Activated T-helper 1 cell treated with anti-CD3 and anti-CD28 coated beads, Interleukin-12 subunit alpha, Interleukin-12 subunit beta, Interleukin-2, Interleukin-4 antibody, amounts not matched to agents 30 ng/mL and 10 ng/mL and 1 ng/mL, durations not matched to agents 14 hours and 24 hours and 36 hours (primary cell): Measurements from ENCODE around the gene SUCLG2. TPM values are rescaled to one million over a fixed set of nuclear protein-coding genes. Genes with fewer than 3 reads are reported as not detected.

Experiments
- DNase-seq: peaks from one replicate; pipeline ENCODE4 v3.0.0; 2021; ENCODE audit warnings: low spot score
- H3K27ac Mint-ChIP-seq: one replicate; pipeline ENCODE4 v1.8.0; 2021; ENCODE audit warnings: mild to moderate bottlenecking, mixed read lengths
- H3K27me3 Mint-ChIP-seq: one replicate; pipeline ENCODE4 v1.8.0; 2022; ENCODE audit warnings: mild to moderate bottlenecking, moderate library complexity, mixed read lengths; ENCODE audit not compliant: insufficient read depth
- H3K36me3 Mint-ChIP-seq: one replicate; pipeline ENCODE4 v1.8.0; 2021; ENCODE audit warnings: low read depth, mixed read lengths
- H3K4me1 Mint-ChIP-seq: one replicate; pipeline ENCODE4 v1.8.0; 2021; ENCODE audit warnings: low read depth, mixed read lengths
- H3K4me3 Mint-ChIP-seq: one replicate; pipeline ENCODE4 v1.8.0; 2021; ENCODE audit warnings: mild to moderate bottlenecking, moderate library complexity, mixed read lengths
- H3K9me3 Mint-ChIP-seq: one replicate; pipeline ENCODE4 v1.8.0; 2021; ENCODE audit warnings: mixed read lengths
- intact Hi-C: fragments of 100-400 bp; cut with micrococcal nuclease; formaldehyde crosslinking; loops from one replicate; pipeline ENCODE4 v1.15.1; 2024
- total RNA-seq: library from RNA; stranded (reverse); gene quantifications from 2 replicates; pipeline ENCODE4 v1.2.3, GENCODE V29; 2022

The SUCLG2 gene
- total RNA-seq, 1 donor from 2014 or later = 30.3 TPM

DNA sequence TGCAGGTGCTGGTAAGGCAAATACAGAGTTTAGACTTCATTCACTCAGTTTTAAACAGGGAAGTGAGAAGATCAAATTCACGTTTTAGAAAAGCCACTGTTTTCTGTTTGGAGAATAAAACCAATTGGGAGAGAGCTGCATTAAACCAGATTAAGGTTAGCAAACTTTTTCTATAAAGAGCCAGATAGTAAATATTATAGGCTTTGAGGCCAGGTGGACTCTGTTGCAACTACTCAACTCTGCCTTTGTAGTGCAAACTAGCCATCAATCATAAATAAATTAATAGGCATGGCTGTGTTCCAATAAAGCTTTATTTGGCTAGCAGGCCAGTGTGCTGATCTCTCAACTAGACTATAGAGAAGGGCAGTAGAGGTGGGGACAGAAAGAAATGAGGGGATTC is 33.5 kb downstream of the SUCLG2 start:
- no peak for DNase-seq
- Mint-ChIP-seq H3K9me3 (no peaks in the 10 kb centered on the region), H3K4me3 (no peak overlapping the region), H3K27me3 (no peaks in the 10 kb centered on the region), H3K4me1 (peaks cover 18% of the 10 kb centered on the region), H3K27ac (no peak overlapping the region), H3K36me3 (peaks cover 36% of the 10 kb centered on the region)
- intact Hi-C loops = no loop called here

DNA sequence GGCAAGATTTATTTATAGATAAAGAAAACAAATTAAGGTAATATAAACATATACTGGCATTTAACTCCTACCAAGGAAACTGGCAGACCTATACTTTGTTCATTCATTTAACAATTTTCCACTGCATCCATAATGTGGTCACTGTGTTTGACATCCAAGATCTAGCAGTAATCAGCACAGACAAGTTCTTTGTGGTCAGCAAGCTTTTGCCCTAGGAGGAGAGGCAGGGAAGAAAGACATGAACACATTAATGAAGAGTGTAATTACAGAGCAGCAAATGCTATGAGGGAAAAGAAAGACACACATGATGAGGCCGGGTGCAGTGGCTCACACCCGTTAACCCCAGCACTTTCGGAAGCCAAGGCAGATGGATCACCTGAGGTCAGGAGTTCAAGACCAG is 34.4 kb downstream of the SUCLG2 start:
- Mint-ChIP-seq H3K36me3 (peaks cover 33% of the 10 kb centered on the region), H3K27me3 (no peaks in the 10 kb centered on the region), H3K4me1 (peaks cover 12% of the 10 kb centered on the region), H3K4me3 (no peak overlapping the region), H3K27ac (no peak overlapping the region), H3K9me3 (no peaks in the 10 kb centered on the region)
- no peak for DNase-seq
- intact Hi-C loops = no loop called here

DNA sequence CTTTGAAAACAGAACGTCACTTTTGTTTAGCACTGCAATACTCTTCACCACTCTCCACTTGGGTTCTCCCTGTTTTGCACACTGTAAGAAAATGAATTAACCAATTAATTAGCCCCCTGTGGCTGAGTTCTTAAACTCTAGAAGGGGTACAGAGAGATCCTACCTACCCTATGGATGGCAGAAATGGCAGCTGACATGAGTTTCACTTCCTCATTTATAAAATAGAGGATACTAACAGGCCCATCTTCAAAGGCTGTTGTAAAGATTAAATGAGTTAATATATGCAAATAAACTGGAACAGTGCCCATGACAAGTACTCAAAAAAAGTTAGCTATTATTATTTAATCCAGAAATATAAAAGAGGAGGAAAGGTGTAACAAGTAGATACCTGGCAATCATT is 36.9 kb downstream of the SUCLG2 start:
- Mint-ChIP-seq H3K27me3 (no peaks in the 10 kb centered on the region), H3K9me3 (no peaks in the 10 kb centered on the region), H3K36me3 (peaks cover 38% of the 10 kb centered on the region), H3K27ac (no peak overlapping the region), H3K4me3 (no peak overlapping the region), H3K4me1 (no peaks in the 10 kb centered on the region)
- intact Hi-C loops = no loop called here
- no peak for DNase-seq

DNA sequence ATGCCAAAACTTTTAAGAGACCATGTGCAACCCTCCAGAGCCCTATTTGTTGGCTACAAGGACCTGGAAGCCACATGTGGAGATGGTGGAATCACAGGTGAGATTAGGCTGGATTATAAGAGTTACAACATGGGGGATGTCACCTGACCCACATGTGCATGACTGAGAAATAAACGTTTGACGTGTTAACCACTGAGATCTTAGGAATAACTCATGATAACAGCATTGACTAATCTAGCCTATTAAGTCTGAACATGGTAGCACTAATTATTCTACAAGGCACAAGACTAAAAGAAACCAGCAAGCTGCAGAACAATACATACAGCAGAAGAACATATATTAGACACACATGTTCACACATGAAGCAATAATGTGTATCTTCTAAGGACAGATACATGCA is 38.4 kb downstream of the SUCLG2 start:
- peaks cover 40% of the 10 kb centered on the region for H3K36me3 Mint-ChIP-seq

DNA sequence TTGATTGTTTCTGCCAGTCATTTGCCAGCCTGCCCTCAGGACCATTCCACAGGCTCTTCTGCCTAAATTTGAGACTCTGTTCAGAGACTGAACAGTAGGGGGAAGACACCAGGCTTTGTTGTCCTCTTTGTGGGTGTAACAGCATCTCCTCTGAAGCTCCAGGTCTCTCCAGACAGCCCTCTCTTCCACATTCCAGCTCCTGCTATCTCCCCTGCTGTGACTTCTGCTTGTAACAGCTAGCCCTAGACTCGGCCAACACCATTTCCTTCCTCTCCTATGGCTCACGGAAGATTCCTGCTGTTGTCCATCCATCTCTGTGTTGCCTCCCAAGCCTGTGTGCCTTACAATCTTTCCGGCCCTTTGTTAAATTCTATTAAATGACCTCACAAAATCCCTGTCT is 40.2 kb downstream of the SUCLG2 start:
- no peak overlapping the region for H3K27ac Mint-ChIP-seq
- no peak for DNase-seq
- H3K27me3 Mint-ChIP-seq = no peaks in the 10 kb centered on the region
- H3K4me3 Mint-ChIP-seq = no peak overlapping the region
- intact Hi-C loops = no loop called here
- H3K4me1 Mint-ChIP-seq = peaks cover 6% of the 10 kb centered on the region
- peaks cover 46% of the 10 kb centered on the region for H3K36me3 Mint-ChIP-seq
- H3K9me3 Mint-ChIP-seq = no peaks in the 10 kb centered on the region

More for the DNA sequence above, 38.4 kb downstream of the SUCLG2 start:
- Mint-ChIP-seq H3K4me3 (no peak overlapping the region), H3K4me1 (no peaks in the 10 kb centered on the region), H3K9me3 (no peaks in the 10 kb centered on the region), H3K27ac (no peak overlapping the region), H3K27me3 (no peaks in the 10 kb centered on the region)
- no peak for DNase-seq
- intact Hi-C loops = no loop called here

DNA sequence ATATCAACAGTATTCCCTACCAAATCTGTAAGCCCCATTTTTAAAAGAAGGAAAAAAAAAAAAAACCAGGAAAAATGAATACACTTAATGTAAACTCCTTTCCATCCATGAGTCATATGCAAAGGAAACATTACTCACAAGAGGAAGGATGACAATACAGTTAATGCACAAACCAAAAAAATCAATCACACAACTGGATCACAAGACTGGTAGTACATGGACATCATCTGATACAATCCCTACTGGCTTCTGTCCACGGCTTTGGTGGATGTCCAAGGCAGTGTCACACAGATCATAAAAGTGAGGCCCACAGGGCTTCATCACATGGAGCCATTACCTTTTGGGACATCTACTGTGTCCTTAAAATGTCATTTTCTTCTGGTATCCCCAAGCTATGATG is 44.0 kb downstream of the SUCLG2 start:
- no peak overlapping the region for H3K4me3 Mint-ChIP-seq
- H3K27ac Mint-ChIP-seq = no peak overlapping the region
- intact Hi-C loops = no loop called here

DNA sequence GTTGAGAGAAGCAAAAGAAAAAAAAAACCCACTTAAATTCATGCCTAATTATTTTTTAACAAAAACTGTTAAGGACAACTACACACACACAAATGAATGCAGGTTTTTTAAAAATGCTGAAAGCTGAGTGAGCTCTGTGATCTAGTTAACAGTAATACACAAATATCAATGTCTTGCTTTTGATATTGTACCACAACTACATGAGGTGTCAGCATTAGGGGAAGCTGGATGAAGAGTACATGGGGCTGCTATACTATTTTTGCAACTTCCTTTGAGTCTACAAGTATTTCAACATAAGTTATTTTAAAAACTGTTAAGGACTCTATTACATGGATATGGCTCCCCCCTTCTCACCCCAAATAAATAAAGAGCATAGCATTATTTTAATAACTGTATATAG is 44.7 kb downstream of the SUCLG2 start:
- Mint-ChIP-seq H3K27ac (no peak overlapping the region), H3K36me3 (peaks cover 57% of the 10 kb centered on the region), H3K4me3 (no peak overlapping the region), H3K27me3 (no peaks in the 10 kb centered on the region), H3K9me3 (no peaks in the 10 kb centered on the region), H3K4me1 (peaks cover 18% of the 10 kb centered on the region)
- no peak for DNase-seq
- intact Hi-C loops = loop anchor here (10.0 kb wide), 1 partner anchor 495 kb away; no protein-coding TSS in a partner anchor

More for the DNA sequence above, 44.0 kb downstream of the SUCLG2 start:
- H3K36me3 Mint-ChIP-seq = peaks cover 52% of the 10 kb centered on the region
- H3K27me3 Mint-ChIP-seq = no peaks in the 10 kb centered on the region
- DNase-seq = no peak
- no peaks in the 10 kb centered on the region for H3K9me3 Mint-ChIP-seq
- H3K4me1 Mint-ChIP-seq = peaks cover 11% of the 10 kb centered on the region

DNA sequence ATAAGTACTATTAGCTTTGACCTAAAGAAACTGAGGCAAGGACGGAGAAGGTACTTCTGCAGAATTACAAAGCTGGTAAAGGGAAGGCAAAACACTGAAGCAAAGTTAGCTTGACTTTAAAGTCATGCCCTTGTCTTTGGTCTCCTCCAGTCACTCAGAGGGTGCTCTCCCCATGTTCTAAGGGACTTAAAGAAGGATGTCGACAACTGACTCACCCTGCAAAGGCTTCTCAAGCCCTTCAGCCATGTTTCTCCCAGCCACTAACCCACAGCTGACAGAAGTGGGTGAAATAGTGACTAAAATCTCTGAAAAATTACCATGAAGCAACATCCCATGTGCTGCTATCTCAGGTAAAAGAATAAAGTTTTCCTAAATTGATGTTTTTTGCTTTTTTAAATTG is 46.4 kb downstream of the SUCLG2 start:
- intact Hi-C loops = loop anchor here (10.0 kb wide), 1 partner anchor 493 kb away; no protein-coding TSS in a partner anchor
- no peak overlapping the region for H3K27ac Mint-ChIP-seq
- H3K4me1 Mint-ChIP-seq = peaks cover 29% of the 10 kb centered on the region
- H3K4me3 Mint-ChIP-seq = no peak overlapping the region
- peaks cover 58% of the 10 kb centered on the region for H3K36me3 Mint-ChIP-seq
- H3K9me3 Mint-ChIP-seq = no peaks in the 10 kb centered on the region
- no peak for DNase-seq
- H3K27me3 Mint-ChIP-seq = no peaks in the 10 kb centered on the region

DNA sequence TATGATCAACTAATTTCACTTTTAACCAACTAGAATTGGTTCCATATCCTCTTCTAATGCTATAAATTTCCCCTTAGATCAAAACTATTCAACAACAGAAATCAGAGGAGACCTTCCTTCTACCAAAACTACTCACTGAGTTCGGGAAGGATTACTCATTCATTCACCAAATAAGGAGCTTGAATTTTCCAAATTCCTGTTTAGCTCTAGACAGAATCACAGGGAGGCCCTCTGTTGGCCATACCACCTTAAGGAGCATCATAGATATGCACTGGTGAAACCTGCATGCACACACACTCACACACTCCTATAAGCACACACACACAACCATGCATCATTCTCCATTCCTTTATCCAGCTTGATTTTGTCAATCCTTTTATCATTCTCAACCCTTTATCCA is 49.0 kb downstream of the SUCLG2 start:
- Mint-ChIP-seq H3K4me1 (peaks cover 39% of the 10 kb centered on the region), H3K9me3 (no peaks in the 10 kb centered on the region), H3K4me3 (no peak overlapping the region), H3K27ac (no peak overlapping the region), H3K36me3 (peaks cover 49% of the 10 kb centered on the region), H3K27me3 (no peaks in the 10 kb centered on the region)
- DNase-seq = no peak
- intact Hi-C loops = loop anchor here (10.0 kb wide), 1 partner anchor 491 kb away; no protein-coding TSS in a partner anchor

DNA sequence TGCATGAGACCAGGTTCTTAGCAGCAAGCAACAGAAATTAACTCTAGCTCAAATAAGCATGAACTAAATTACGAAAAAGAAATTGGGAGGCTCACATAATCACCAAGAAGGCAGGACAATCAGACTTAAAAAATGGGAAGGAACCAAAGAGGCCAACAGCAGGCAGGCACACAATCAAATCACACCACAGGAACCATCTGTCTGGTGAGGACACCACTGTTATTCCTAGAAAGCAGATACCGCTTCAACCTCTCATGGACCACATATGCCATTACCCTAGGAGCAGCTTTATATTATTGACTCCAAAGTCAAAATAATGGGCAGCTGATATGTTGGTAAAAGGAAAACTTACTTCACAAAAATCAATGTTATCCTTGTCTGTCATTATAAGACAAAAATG is 51.6 kb downstream of the SUCLG2 start:
- no peak for DNase-seq
- Mint-ChIP-seq H3K4me3 (no peak overlapping the region), H3K27ac (no peak overlapping the region), H3K9me3 (no peaks in the 10 kb centered on the region), H3K36me3 (peaks cover 48% of the 10 kb centered on the region), H3K27me3 (no peaks in the 10 kb centered on the region), H3K4me1 (peaks cover 58% of the 10 kb centered on the region)
- intact Hi-C loops = loop anchor here (10.0 kb wide), 1 partner anchor 488 kb away; no protein-coding TSS in a partner anchor

DNA sequence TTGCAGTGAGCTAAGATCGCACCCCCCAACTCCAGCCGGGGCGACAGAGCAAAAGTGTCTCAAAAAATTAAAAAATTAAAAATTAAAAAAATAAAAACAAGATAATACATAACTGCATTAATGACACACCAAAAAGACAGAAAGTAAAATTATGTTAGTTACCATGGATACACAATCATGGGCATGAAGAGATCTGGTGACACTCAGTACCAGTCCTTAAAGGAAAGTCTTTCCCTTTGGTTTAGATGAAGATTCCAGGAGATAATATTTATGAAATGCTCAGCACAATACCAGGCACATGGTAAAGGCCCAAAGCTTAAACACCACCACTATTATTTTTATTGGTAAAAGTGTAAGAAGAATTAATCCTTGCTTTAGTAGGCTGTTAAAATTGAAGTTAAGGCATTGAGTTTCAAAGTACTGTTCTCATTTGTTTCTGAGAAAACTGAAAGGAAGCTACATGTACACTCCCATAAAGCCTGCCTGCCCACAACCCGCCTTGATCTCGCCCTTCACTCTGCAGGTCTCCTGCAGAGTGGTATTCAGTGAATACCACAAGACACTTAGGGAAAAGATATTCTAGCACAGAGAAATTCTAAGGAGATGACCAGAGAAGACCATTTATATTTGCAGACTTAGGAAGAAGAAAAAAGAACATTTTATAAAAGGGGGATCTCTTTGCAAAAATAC is 52.3 kb downstream of the SUCLG2 start:
- no peak for DNase-seq
- H3K36me3 Mint-ChIP-seq = peaks cover 47% of the 10 kb centered on the region
- no peaks in the 10 kb centered on the region for H3K9me3 Mint-ChIP-seq
- H3K27ac Mint-ChIP-seq = peak overlapping the region; percentile 37
- intact Hi-C loops = loop anchor here (10.0 kb wide), 1 partner anchor 487 kb away; no protein-coding TSS in a partner anchor
- peak overlapping the region; percentile 37 for H3K4me3 Mint-ChIP-seq
- H3K27me3 Mint-ChIP-seq = no peaks in the 10 kb centered on the region
- peaks cover 58% of the 10 kb centered on the region for H3K4me1 Mint-ChIP-seq

DNA sequence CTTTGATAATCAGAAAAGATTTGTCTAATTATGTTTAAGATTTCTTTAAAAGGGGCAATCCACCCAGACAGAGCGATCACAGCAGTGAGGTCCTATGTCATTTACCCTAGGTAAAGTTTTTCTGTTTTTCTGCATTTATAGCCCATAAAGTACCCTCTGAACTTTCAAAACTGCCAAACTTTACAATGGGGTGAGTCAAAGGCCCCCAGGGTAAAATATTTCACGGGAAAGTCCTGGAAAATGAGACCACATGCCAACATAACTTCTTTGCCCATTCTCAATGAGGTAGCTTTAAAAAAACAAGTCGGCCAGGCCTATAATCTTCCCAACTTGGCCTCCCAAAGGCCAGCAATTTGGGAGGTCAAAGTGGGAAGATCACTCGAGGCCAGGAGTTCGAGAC is 53.0 kb downstream of the SUCLG2 start:
- no peak for DNase-seq
- intact Hi-C loops = loop anchor here (10.0 kb wide), 1 partner anchor 487 kb away; no protein-coding TSS in a partner anchor
- no peaks in the 10 kb centered on the region for H3K9me3 Mint-ChIP-seq
- peaks cover 50% of the 10 kb centered on the region for H3K36me3 Mint-ChIP-seq
- H3K27ac Mint-ChIP-seq = no peak overlapping the region
- peaks cover 62% of the 10 kb centered on the region for H3K4me1 Mint-ChIP-seq
- H3K4me3 Mint-ChIP-seq = no peak overlapping the region
- H3K27me3 Mint-ChIP-seq = no peaks in the 10 kb centered on the region

DNA sequence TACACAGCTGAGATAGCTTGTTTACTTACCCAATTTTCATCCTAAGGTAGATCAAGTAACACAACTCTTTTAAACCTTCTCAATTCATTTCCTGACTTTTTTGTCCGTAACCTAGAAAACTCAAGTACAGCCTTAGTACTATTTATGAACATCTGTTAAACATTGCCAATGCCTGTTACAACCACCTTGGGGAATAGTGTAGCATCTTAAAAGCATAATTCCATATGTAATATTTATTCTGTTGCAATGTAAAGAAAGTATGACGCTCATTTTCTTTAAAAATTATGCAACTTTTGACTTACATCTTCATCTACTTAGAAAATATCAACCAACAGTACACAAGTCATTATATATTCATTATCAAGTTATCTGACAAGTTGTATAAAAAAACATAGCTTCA is 54.6 kb downstream of the SUCLG2 start:
- Mint-ChIP-seq H3K36me3 (peaks cover 44% of the 10 kb centered on the region), H3K4me1 (peaks cover 56% of the 10 kb centered on the region), H3K9me3 (no peaks in the 10 kb centered on the region), H3K27ac (no peak overlapping the region), H3K27me3 (no peaks in the 10 kb centered on the region), H3K4me3 (no peak overlapping the region)
- intact Hi-C loops = loop anchor here (10.0 kb wide), 1 partner anchor 485 kb away; no protein-coding TSS in a partner anchor
- no peak for DNase-seq
